WTC11 (cell line): ENCODE measurements around the gene FRS2. TPM values are rescaled to one million over a fixed set of nuclear protein-coding genes. Genes with fewer than 3 reads are reported as not detected.

Experiments used
- ATAC-seq: fragments of 200-7000 bp; cut with Tn5 transposase; 2 replicates; pipeline ENCODE4 v1.10.0; 2021; ENCODE audit warnings: mild to moderate bottlenecking, moderate library complexity
- CTCF ChIA-PET: fragments of 300-600 bp; sonication (Branson Sonifier 250); formaldehyde crosslinking; loops from one replicate; lab custom pipeline; 2021; ENCODE audit warnings: antibody characterized with exemption; lab: Charles Lee
- POLR2A ChIA-PET: fragments of 350-600 bp; sonication (Branson Sonifier 250); formaldehyde crosslinking; loops from one replicate; lab custom pipeline; 2021; ENCODE audit warnings: antibody characterized with exemption; lab: Charles Lee
- DNase-seq: peaks from one replicate; pipeline ENCODE4 v3.0.0; 2021; ENCODE audit warnings: low spot score
- H3K27ac Mint-ChIP-seq: 2 replicates; pipeline ENCODE4 v1.8.0; 2021; ENCODE audit warnings: mixed read lengths
- H3K27me3 Mint-ChIP-seq: 2 replicates; pipeline ENCODE4 v1.8.0; 2021; ENCODE audit warnings: low read depth, mild to moderate bottlenecking, moderate library complexity, mixed read lengths
- H3K36me3 Mint-ChIP-seq: 2 replicates; pipeline ENCODE4 v1.8.0; 2021; ENCODE audit warnings: mixed read lengths
- H3K4me1 Mint-ChIP-seq: 2 replicates; pipeline ENCODE4 v1.8.0; 2022; ENCODE audit warnings: mixed read lengths
- H3K4me3 Mint-ChIP-seq: 2 replicates; pipeline ENCODE4 v1.8.0; 2021; ENCODE audit warnings: mild to moderate bottlenecking, moderate library complexity, mixed read lengths
- H3K9me3 Mint-ChIP-seq: 2 replicates; pipeline ENCODE4 v1.8.0; 2021; ENCODE audit warnings: mixed read lengths
- CBFB ChIP-seq: sonication (generic); formaldehyde crosslinking; IDR thresholded peaks from 2 replicates; pipeline ENCODE4 v1.8.1; 2022; ENCODE audit warnings: mild to moderate bottlenecking, low read depth, missing genetic modification reagents
- CREB1 ChIP-seq: sonication (generic); formaldehyde crosslinking; IDR thresholded peaks from 2 replicates; pipeline ENCODE4 v1.8.0; 2023; ENCODE audit warnings: mild to moderate bottlenecking, missing genetic modification reagents
- EMX1 ChIP-seq: fragments of 250-450 bp; sonication (Bioruptor Pico); IDR thresholded peaks from 2 replicates; pipeline ENCODE4 v1.8.0; 2021; ENCODE audit warnings: mild to moderate bottlenecking
- FOXK1 ChIP-seq: sonication (generic); formaldehyde crosslinking; IDR thresholded peaks from 2 replicates; pipeline ENCODE4 v1.8.0; 2022; ENCODE audit warnings: mild to moderate bottlenecking, moderate library complexity, missing genetic modification reagents
- HMGA2 ChIP-seq: fragments of 250-450 bp; sonication (Bioruptor Pico); IDR thresholded peaks from 2 replicates; pipeline ENCODE4 v1.4.0; 2021; ENCODE audit warnings: mild to moderate bottlenecking, moderate library complexity
- NFYB ChIP-seq: sonication (generic); formaldehyde crosslinking; conservative IDR thresholded peaks from 2 replicates; pipeline ENCODE4 v1.8.0; 2022; ENCODE audit warnings: low read depth, missing genetic modification reagents
- NR2C2 ChIP-seq: sonication (generic); formaldehyde crosslinking; IDR thresholded peaks from 2 replicates; pipeline ENCODE4 v1.8.0; 2022; ENCODE audit warnings: mild to moderate bottlenecking, missing genetic modification reagents
- OVOL2 ChIP-seq: fragments of 250-450 bp; sonication (Bioruptor Pico); IDR thresholded peaks from 2 replicates; pipeline ENCODE4 v1.9.0; 2021; ENCODE audit warnings: mild to moderate bottlenecking, borderline replicate concordance
- SMAD3 ChIP-seq: sonication (generic); formaldehyde crosslinking; IDR thresholded peaks from 2 replicates; pipeline ENCODE4 v1.8.0; 2022; ENCODE audit warnings: missing genetic modification reagents, mild to moderate bottlenecking, borderline replicate concordance
- SMAD4 ChIP-seq: sonication (generic); formaldehyde crosslinking; IDR thresholded peaks from 2 replicates; pipeline ENCODE4 v1.8.0; 2022; ENCODE audit warnings: mild to moderate bottlenecking, missing genetic modification reagents
- TEAD1 ChIP-seq: sonication (generic); formaldehyde crosslinking; IDR thresholded peaks from 2 replicates; pipeline ENCODE4 v1.8.0; 2022; ENCODE audit warnings: mild to moderate bottlenecking, missing genetic modification reagents
- ZNF232 ChIP-seq: sonication (generic); formaldehyde crosslinking; IDR thresholded peaks from 2 replicates; pipeline ENCODE4 v1.8.0; 2022; ENCODE audit warnings: mild to moderate bottlenecking, missing genetic modification reagents
- ZNF263 ChIP-seq: sonication (generic); formaldehyde crosslinking; IDR thresholded peaks from 2 replicates; pipeline ENCODE4 v1.8.1; 2022; ENCODE audit warnings: low read depth, mild to moderate bottlenecking, moderate library complexity, missing genetic modification reagents
- ZNF317 ChIP-seq: sonication (generic); formaldehyde crosslinking; IDR thresholded peaks from 2 replicates; pipeline ENCODE4 v1.8.1; 2023; ENCODE audit warnings: low read depth, mild to moderate bottlenecking, moderate library complexity, missing genetic modification reagents, borderline replicate concordance
- total RNA-seq: library from RNA; stranded (reverse); gene quantifications from 3 replicates; pipeline ENCODE4 v1.2.3, GENCODE V29; 2021
- TF ChIP-seq, protein P1 (sequence below): fragments of 250-450 bp; sonication (Bioruptor Pico); IDR thresholded peaks from 2 replicates; pipeline ENCODE4 v2.1.2; 2022; ENCODE audit warnings: mild to moderate bottlenecking, moderate library complexity
- TF ChIP-seq, protein P2 (sequence below): sonication (generic); formaldehyde crosslinking; IDR thresholded peaks from 2 replicates; pipeline ENCODE4 v1.8.0; 2022; ENCODE audit warnings: mild to moderate bottlenecking, missing genetic modification reagents
- TF ChIP-seq, protein P3 (sequence below): sonication (generic); formaldehyde crosslinking; IDR thresholded peaks from 2 replicates; pipeline ENCODE4 v1.8.0; 2022; ENCODE audit warnings: mild to moderate bottlenecking, missing genetic modification reagents
- TF ChIP-seq, protein P4 (sequence below): fragments of 250-450 bp; sonication (Bioruptor Pico); IDR thresholded peaks from 2 replicates; pipeline ENCODE4 v1.9.0; 2021; ENCODE audit warnings: moderate library complexity, mild to moderate bottlenecking, inconsistent platforms, borderline replicate concordance
- TF ChIP-seq, protein P5 (sequence below): fragments of 250-450 bp; sonication (Bioruptor Pico); IDR thresholded peaks from 2 replicates; pipeline ENCODE4 v1.8.0; 2021; ENCODE audit warnings: mild to moderate bottlenecking
- TF ChIP-seq, protein P6 (sequence below): sonication (generic); formaldehyde crosslinking; conservative IDR thresholded peaks from 2 replicates; pipeline ENCODE4 v1.8.1; 2022; ENCODE audit warnings: mild to moderate bottlenecking, missing genetic modification reagents
- TF ChIP-seq, protein P7 (sequence below): sonication (generic); formaldehyde crosslinking; IDR thresholded peaks from 2 replicates; pipeline ENCODE4 v1.8.1; 2023; ENCODE audit warnings: mild to moderate bottlenecking, missing genetic modification reagents, borderline replicate concordance
- TF ChIP-seq, protein P8 (sequence below): sonication (generic); formaldehyde crosslinking; IDR thresholded peaks from 2 replicates; pipeline ENCODE4 v1.8.0; 2022; ENCODE audit warnings: mild to moderate bottlenecking, missing genetic modification reagents
- TF ChIP-seq, protein P9 (sequence below): sonication (generic); formaldehyde crosslinking; IDR thresholded peaks from 2 replicates; pipeline ENCODE4 v1.8.1; 2022; ENCODE audit warnings: low read depth, mild to moderate bottlenecking, moderate library complexity, missing genetic modification reagents, borderline replicate concordance

Gene FRS2
- total RNA-seq, 1 experiment from 2014 or later: 26.1 TPM

DNA sequence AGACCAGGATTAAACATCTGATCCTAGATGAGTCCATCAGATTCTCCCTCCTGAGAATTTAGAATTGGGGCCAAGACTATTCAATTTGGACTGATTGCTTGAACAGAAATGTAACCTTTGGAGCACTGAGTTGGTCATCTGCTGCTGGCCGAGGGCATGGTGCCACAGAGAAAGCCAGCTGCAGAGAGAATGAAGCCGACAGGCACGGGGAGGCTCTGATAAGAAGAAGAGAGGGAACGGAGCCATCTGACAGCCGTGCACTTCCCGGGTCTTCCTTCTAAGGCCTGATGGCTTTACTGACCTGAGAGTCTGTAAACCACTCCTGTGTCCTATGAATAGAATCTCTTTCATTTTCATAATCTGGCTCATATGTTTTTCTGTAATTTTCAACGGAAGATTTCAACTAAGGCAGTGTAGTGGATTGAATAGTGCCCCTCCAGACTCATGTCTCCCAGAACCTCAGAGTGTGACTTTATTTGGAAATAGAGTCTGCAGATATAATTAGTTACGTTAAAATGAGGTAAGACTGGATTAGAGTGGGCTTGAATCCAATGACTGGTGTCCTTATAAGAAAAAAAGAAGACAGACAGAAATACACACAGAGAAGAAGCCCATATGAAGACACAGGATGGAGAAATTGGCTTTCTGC is 39.1 kb upstream of the FRS2 start (continued):
- TF ChIP-seq, protein P1, sequence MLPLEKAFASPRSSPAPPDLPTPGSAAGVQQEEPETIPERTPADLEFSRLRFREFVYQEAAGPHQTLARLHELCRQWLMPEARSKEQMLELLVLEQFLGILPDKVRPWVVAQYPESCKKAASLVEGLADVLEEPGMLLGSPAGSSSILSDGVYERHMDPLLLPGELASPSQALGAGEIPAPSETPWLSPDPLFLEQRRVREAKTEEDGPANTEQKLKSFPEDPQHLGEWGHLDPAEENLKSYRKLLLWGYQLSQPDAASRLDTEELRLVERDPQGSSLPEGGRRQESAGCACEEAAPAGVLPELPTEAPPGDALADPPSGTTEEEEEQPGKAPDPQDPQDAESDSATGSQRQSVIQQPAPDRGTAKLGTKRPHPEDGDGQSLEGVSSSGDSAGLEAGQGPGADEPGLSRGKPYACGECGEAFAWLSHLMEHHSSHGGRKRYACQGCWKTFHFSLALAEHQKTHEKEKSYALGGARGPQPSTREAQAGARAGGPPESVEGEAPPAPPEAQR (CRISPR knock-in tag): no peak
- TF ChIP-seq, protein P2, sequence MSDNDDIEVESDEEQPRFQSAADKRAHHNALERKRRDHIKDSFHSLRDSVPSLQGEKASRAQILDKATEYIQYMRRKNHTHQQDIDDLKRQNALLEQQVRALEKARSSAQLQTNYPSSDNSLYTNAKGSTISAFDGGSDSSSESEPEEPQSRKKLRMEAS (CRISPR knock-in tag): no peak
- no peak for TF ChIP-seq TEAD1
- TF ChIP-seq OVOL2 (CRISPR knock-in tag): no peak
- TF ChIP-seq, protein P3, sequence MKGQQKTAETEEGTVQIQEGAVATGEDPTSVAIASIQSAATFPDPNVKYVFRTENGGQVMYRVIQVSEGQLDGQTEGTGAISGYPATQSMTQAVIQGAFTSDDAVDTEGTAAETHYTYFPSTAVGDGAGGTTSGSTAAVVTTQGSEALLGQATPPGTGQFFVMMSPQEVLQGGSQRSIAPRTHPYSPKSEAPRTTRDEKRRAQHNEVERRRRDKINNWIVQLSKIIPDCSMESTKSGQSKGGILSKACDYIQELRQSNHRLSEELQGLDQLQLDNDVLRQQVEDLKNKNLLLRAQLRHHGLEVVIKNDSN (CRISPR knock-in tag): no peak
- TF ChIP-seq, protein P4, sequence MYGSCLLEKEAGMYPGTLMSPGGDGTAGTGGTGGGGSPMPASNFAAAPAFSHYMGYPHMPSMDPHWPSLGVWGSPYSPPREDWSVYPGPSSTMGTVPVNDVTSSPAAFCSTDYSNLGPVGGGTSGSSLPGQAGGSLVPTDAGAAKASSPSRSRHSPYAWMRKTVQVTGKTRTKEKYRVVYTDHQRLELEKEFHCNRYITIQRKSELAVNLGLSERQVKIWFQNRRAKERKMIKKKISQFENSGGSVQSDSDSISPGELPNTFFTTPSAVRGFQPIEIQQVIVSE (CRISPR knock-in tag): no peak
- TF ChIP-seq ZNF317: no peak
- TF ChIP-seq CREB1 (CRISPR knock-in tag): no peak
- TF ChIP-seq SMAD4 (CRISPR knock-in tag): no peak

DNA sequence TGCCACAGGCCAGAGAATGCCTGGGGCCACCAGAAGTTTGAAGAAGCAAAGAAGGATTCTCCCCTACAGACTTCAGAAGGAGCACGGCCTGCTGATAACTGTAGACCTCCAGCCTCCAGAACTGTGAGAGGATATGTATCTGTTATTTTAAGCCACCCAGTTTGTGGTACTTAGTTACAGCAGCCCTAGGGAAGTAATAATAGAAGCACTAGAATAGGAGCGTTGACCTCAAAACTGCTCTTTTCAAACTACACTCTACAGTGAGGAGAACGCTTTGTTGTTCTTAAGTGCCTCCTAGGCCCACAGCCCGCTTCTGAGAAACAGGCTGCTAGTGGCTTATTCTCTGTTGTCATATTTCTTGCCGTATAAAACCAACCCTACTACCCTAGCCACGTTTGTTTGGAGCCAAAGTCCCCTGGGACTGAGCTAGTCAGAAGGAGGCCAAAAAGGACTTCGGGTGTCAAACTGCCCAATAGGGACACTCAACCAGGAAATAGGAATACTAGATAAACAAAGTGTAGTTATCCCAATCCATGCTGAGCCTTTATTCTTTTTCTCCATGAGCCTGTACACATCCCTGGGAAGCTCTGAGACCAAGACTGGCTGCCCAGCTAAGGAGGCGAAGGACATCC is 38.5 kb upstream of the FRS2 start:
- H3K4me1 Mint-ChIP-seq: no peaks in the 10 kb centered on the region; the same call in 1 of the 2 replicates
- DNase-seq: no peak
- no peaks in the 10 kb centered on the region for H3K36me3 Mint-ChIP-seq
- no peaks in the 10 kb centered on the region for H3K27me3 Mint-ChIP-seq
- no peaks in the 10 kb centered on the region for H3K9me3 Mint-ChIP-seq
- H3K27ac Mint-ChIP-seq: no peak overlapping the region
- ChIA-PET POLR2A (no interaction called here), CTCF (no interaction called here)
- H3K4me3 Mint-ChIP-seq: no peak overlapping the region
- no peak for ATAC-seq
- TF ChIP-seq SMAD3 (no peak), NFYB (CRISPR knock-in tag) (no peak), CBFB (CRISPR knock-in tag) (no peak), EMX1 (CRISPR knock-in tag) (no peak), HMGA2 (CRISPR knock-in tag) (no peak), TEAD1 (no peak), NR2C2 (CRISPR knock-in tag) (no peak), FOXK1 (CRISPR knock-in tag) (no peak), ZNF263 (CRISPR knock-in tag) (no peak), ZNF232 (no peak)
- TF ChIP-seq, protein P5, sequence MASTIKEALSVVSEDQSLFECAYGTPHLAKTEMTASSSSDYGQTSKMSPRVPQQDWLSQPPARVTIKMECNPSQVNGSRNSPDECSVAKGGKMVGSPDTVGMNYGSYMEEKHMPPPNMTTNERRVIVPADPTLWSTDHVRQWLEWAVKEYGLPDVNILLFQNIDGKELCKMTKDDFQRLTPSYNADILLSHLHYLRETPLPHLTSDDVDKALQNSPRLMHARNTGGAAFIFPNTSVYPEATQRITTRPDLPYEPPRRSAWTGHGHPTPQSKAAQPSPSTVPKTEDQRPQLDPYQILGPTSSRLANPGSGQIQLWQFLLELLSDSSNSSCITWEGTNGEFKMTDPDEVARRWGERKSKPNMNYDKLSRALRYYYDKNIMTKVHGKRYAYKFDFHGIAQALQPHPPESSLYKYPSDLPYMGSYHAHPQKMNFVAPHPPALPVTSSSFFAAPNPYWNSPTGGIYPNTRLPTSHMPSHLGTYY: no peak
- TF ChIP-seq, protein P6, sequence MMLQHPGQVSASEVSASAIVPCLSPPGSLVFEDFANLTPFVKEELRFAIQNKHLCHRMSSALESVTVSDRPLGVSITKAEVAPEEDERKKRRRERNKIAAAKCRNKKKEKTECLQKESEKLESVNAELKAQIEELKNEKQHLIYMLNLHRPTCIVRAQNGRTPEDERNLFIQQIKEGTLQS (CRISPR knock-in tag): no peak
- TF ChIP-seq, protein P1 (CRISPR knock-in tag): no peak
- TF ChIP-seq, protein P7, sequence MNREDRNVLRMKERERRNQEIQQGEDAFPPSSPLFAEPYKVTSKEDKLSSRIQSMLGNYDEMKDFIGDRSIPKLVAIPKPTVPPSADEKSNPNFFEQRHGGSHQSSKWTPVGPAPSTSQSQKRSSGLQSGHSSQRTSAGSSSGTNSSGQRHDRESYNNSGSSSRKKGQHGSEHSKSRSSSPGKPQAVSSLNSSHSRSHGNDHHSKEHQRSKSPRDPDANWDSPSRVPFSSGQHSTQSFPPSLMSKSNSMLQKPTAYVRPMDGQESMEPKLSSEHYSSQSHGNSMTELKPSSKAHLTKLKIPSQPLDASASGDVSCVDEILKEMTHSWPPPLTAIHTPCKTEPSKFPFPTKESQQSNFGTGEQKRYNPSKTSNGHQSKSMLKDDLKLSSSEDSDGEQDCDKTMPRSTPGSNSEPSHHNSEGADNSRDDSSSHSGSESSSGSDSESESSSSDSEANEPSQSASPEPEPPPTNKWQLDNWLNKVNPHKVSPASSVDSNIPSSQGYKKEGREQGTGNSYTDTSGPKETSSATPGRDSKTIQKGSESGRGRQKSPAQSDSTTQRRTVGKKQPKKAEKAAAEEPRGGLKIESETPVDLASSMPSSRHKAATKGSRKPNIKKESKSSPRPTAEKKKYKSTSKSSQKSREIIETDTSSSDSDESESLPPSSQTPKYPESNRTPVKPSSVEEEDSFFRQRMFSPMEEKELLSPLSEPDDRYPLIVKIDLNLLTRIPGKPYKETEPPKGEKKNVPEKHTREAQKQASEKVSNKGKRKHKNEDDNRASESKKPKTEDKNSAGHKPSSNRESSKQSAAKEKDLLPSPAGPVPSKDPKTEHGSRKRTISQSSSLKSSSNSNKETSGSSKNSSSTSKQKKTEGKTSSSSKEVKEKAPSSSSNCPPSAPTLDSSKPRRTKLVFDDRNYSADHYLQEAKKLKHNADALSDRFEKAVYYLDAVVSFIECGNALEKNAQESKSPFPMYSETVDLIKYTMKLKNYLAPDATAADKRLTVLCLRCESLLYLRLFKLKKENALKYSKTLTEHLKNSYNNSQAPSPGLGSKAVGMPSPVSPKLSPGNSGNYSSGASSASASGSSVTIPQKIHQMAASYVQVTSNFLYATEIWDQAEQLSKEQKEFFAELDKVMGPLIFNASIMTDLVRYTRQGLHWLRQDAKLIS (CRISPR knock-in tag): no peak
- TF ChIP-seq, protein P8, sequence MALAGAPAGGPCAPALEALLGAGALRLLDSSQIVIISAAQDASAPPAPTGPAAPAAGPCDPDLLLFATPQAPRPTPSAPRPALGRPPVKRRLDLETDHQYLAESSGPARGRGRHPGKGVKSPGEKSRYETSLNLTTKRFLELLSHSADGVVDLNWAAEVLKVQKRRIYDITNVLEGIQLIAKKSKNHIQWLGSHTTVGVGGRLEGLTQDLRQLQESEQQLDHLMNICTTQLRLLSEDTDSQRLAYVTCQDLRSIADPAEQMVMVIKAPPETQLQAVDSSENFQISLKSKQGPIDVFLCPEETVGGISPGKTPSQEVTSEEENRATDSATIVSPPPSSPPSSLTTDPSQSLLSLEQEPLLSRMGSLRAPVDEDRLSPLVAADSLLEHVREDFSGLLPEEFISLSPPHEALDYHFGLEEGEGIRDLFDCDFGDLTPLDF (CRISPR knock-in tag): no peak
- TF ChIP-seq, protein P9, sequence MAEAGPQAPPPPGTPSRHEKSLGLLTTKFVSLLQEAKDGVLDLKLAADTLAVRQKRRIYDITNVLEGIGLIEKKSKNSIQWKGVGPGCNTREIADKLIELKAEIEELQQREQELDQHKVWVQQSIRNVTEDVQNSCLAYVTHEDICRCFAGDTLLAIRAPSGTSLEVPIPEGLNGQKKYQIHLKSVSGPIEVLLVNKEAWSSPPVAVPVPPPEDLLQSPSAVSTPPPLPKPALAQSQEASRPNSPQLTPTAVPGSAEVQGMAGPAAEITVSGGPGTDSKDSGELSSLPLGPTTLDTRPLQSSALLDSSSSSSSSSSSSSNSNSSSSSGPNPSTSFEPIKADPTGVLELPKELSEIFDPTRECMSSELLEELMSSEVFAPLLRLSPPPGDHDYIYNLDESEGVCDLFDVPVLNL: no peak
